ENCODE data around the gene ME1. TPM values are rescaled to one million over a fixed set of nuclear protein-coding genes. Genes with fewer than 3 reads are reported as not detected.

ME1 gene
- total and polyA plus RNA-seq, 2 of the 13 experiments (the other 11 are each of a cell fraction or from before 2014, with no cell fraction given) = not detected

DNA sequence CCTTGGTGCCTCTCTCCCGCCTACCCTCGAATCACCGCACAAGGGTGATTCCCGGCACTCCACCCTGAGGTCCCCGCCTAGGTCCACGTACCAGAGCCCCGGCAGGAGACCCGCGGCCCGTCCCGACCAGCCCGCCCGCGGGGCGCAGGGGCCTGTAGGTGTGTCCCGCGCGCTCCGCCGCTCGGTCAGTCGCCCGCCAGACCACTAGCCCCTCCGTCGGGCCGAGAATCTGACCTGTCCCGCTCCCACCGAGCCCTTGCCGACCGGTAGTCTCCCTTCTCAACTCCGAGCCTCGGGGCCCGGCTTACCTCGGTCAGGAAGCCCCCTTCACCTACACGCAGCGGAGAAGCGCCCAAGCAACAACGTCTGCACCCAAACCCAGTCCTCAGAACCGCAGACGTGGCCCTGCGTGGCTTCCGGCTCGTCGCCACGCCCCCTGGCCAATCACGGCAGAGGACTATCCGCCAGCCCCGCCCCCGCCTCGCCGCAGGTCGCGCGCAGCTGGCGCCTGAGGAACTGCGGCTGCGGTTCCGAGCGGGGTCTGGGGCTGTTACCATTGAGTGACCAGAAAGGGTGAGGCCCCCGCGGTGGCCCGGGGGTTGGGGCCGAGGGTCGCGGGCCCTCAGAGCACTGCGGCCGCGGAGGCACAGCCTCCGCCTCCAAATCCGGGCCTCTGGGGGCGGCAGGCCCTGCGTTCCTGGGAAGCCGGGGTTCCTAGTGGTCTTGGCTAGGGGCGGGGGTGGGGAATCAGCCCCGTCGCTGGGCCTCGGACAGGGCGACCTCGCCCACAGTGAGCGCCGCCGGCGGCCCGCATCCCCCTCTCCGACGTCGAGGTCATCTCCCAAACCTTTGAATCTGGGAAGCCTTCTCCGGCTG is 237.7 kb downstream of the ME1 start, which contains the start of the genes PGM3 and RWDD2A (continued):
- TF ChIP-seq, protein P1, sequence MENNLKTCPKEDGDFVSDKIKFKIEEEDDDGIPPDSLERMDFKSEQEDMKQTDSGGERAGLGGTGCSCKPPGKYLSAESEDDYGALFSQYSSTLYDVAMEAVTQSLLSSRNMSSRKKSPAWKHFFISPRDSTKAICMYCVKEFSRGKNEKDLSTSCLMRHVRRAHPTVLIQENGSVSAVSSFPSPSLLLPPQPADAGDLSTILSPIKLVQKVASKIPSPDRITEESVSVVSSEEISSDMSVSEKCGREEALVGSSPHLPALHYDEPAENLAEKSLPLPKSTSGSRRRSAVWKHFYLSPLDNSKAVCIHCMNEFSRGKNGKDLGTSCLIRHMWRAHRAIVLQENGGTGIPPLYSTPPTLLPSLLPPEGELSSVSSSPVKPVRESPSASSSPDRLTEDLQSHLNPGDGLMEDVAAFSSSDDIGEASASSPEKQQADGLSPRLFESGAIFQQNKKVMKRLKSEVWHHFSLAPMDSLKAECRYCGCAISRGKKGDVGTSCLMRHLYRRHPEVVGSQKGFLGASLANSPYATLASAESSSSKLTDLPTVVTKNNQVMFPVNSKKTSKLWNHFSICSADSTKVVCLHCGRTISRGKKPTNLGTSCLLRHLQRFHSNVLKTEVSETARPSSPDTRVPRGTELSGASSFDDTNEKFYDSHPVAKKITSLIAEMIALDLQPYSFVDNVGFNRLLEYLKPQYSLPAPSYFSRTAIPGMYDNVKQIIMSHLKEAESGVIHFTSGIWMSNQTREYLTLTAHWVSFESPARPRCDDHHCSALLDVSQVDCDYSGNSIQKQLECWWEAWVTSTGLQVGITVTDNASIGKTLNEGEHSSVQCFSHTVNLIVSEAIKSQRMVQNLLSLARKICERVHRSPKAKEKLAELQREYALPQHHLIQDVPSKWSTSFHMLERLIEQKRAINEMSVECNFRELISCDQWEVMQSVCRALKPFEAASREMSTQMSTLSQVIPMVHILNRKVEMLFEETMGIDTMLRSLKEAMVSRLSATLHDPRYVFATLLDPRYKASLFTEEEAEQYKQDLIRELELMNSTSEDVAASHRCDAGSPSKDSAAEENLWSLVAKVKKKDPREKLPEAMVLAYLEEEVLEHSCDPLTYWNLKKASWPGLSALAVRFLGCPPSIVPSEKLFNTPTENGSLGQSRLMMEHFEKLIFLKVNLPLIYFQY (CRISPR knock-in tag; IDR thresholded peaks at IDR 0.05; ENCODE audit: borderline replicate concordance) = peak; percentile 90
- TF ChIP-seq, protein P2, sequence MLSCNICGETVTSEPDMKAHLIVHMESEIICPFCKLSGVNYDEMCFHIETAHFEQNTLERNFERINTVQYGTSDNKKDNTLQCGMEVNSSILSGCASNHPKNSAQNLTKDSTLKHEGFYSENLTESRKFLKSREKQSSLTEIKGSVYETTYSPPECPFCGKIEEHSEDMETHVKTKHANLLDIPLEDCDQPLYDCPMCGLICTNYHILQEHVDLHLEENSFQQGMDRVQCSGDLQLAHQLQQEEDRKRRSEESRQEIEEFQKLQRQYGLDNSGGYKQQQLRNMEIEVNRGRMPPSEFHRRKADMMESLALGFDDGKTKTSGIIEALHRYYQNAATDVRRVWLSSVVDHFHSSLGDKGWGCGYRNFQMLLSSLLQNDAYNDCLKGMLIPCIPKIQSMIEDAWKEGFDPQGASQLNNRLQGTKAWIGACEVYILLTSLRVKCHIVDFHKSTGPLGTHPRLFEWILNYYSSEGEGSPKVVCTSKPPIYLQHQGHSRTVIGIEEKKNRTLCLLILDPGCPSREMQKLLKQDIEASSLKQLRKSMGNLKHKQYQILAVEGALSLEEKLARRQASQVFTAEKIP (CRISPR knock-in tag; IDR thresholded peaks at IDR 0.05; ENCODE audit: borderline replicate concordance) = no peak
- TF ChIP-seq TAF15 (IDR thresholded peaks at IDR 0.05; ENCODE audit: low read depth, low read length, poor library complexity, severe bottlenecking) (no peak), SIX4 (CRISPR knock-in tag; IDR thresholded peaks at IDR 0.05) (0 out of 2 replicates have a peak, but pooled peaks have one; percentile 28), ZZZ3 (CRISPR knock-in tag; IDR thresholded peaks at IDR 0.05; ENCODE audit: borderline replicate concordance) (0 out of 2 replicates have a peak, but pooled peaks have one; percentile 15), ZFAT (CRISPR knock-in tag; conservative IDR thresholded peaks at IDR 0.05) (no peak)
- TF ChIP-seq, protein P3, sequence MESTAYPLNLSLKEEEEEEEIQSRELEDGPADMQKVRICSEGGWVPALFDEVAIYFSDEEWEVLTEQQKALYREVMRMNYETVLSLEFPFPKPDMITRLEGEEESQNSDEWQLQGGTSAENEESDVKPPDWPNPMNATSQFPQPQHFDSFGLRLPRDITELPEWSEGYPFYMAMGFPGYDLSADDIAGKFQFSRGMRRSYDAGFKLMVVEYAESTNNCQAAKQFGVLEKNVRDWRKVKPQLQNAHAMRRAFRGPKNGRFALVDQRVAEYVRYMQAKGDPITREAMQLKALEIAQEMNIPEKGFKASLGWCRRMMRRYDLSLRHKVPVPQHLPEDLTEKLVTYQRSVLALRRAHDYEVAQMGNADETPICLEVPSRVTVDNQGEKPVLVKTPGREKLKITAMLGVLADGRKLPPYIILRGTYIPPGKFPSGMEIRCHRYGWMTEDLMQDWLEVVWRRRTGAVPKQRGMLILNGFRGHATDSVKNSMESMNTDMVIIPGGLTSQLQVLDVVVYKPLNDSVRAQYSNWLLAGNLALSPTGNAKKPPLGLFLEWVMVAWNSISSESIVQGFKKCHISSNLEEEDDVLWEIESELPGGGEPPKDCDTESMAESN (CRISPR knock-in tag; conservative IDR thresholded peaks at IDR 0.05) = no peak; the same call in none of the 2 replicates
- TF ChIP-seq, protein P4, sequence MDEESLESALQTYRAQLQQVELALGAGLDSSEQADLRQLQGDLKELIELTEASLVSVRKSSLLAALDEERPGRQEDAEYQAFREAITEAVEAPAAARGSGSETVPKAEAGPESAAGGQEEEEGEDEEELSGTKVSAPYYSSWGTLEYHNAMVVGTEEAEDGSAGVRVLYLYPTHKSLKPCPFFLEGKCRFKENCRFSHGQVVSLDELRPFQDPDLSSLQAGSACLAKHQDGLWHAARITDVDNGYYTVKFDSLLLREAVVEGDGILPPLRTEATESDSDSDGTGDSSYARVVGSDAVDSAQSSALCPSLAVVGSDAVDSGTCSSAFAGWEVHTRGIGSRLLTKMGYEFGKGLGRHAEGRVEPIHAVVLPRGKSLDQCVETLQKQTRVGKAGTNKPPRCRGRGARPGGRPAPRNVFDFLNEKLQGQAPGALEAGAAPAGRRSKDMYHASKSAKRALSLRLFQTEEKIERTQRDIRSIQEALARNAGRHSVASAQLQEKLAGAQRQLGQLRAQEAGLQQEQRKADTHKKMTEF (CRISPR knock-in tag; IDR thresholded peaks at IDR 0.05) = peak; percentile 78
- TF ChIP-seq, protein P5, sequence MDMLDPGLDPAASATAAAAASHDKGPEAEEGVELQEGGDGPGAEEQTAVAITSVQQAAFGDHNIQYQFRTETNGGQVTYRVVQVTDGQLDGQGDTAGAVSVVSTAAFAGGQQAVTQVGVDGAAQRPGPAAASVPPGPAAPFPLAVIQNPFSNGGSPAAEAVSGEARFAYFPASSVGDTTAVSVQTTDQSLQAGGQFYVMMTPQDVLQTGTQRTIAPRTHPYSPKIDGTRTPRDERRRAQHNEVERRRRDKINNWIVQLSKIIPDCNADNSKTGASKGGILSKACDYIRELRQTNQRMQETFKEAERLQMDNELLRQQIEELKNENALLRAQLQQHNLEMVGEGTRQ (IDR thresholded peaks at IDR 0.05; ENCODE audit: low read depth, low read length) = no peak
- TF ChIP-seq, protein P5 (CRISPR knock-in tag; IDR thresholded peaks at IDR 0.05; ENCODE audit: borderline replicate concordance) = peak; percentile 38; the same call in 1 of the 2 replicates
- TF ChIP-seq, protein P6, sequence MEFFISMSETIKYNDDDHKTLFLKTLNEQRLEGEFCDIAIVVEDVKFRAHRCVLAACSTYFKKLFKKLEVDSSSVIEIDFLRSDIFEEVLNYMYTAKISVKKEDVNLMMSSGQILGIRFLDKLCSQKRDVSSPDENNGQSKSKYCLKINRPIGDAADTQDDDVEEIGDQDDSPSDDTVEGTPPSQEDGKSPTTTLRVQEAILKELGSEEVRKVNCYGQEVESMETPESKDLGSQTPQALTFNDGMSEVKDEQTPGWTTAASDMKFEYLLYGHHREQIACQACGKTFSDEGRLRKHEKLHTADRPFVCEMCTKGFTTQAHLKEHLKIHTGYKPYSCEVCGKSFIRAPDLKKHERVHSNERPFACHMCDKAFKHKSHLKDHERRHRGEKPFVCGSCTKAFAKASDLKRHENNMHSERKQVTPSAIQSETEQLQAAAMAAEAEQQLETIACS (CRISPR knock-in tag; IDR thresholded peaks at IDR 0.05) = peak; percentile 73
- TF ChIP-seq, protein P7, sequence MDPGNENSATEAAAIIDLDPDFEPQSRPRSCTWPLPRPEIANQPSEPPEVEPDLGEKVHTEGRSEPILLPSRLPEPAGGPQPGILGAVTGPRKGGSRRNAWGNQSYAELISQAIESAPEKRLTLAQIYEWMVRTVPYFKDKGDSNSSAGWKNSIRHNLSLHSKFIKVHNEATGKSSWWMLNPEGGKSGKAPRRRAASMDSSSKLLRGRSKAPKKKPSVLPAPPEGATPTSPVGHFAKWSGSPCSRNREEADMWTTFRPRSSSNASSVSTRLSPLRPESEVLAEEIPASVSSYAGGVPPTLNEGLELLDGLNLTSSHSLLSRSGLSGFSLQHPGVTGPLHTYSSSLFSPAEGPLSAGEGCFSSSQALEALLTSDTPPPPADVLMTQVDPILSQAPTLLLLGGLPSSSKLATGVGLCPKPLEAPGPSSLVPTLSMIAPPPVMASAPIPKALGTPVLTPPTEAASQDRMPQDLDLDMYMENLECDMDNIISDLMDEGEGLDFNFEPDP (CRISPR knock-in tag; conservative IDR thresholded peaks at IDR 0.05) = no peak
